Epidermal melanocyte (primary cell): ENCODE results near the gene NAT9.

Experiments used
- DNase-seq: peaks from one replicate; pipeline ENCODE4 v3.0.0; 2011; ENCODE audit warnings: low spot score; ENCODE audit not compliant: insufficient read length

Gene NAT9

GRCh38 chr17:74780443-74781238 is 4.5 kb upstream of the NAT9 start:
- DNase-seq: no peak

- DNase-seq: no peak
Observed at GRCh38 chr17:74779948-74780400, 3.8 kb upstream of the NAT9 start.

- DNase-seq: no peak
Observed at GRCh38 chr17:74779501-74779900, 3.4 kb upstream of the NAT9 start.

- DNase-seq: no peak
Observed at GRCh38 chr17:74778960-74779359, 2.8 kb upstream of the NAT9 start.

GRCh38 chr17:74777901-74778515 is 1.9 kb upstream of the NAT9 start:
- no peak for DNase-seq

GRCh38 chr17:74776990-74777389 is 845 bp upstream of the NAT9 start:
- DNase-seq: no peak

GRCh38 chr17:74775409-74776043 is 619 bp downstream of the NAT9 start:
- DNase-seq: no peak

GRCh38 chr17:74773871-74774286 is 2.3 kb downstream of the NAT9 start:
- DNase-seq: no peak

- DNase-seq: no peak
Observed at GRCh38 chr17:74773414-74773813, 2.7 kb downstream of the NAT9 start.

- DNase-seq: no peak
Observed at GRCh38 chr17:74772053-74772452, 4.1 kb downstream of the NAT9 start.

GRCh38 chr17:74771319-74771914 is 4.7 kb downstream of the NAT9 start:
- no peak for DNase-seq

- DNase-seq: no peak
Observed at GRCh38 chr17:74770498-74771318, 5.4 kb downstream of the NAT9 start.

- no peak for DNase-seq
Observed at GRCh38 chr17:74769856-74770497, 6.2 kb downstream of the NAT9 start.

- DNase-seq: no peak
Observed at GRCh38 chr17:74769266-74769855, 6.8 kb downstream of the NAT9 start.

- DNase-seq: no peak
Observed at GRCh38 chr17:74768763-74769114, 7.4 kb downstream of the NAT9 start.

GRCh38 chr17:74768069-74768762 is 7.9 kb downstream of the NAT9 start:
- DNase-seq: no peak

- DNase-seq: no peak
Observed at GRCh38 chr17:74767111-74767516, 9.0 kb downstream of the NAT9 start.

GRCh38 chr17:74766413-74766812 is 9.7 kb downstream of the NAT9 start:
- DNase-seq: no peak

- no peak for DNase-seq
Observed at GRCh38 chr17:74764751-74765286, 11.3 kb downstream of the NAT9 start.
